ENCODE results near the gene SLC12A7.

Gene SLC12A7

DNA sequence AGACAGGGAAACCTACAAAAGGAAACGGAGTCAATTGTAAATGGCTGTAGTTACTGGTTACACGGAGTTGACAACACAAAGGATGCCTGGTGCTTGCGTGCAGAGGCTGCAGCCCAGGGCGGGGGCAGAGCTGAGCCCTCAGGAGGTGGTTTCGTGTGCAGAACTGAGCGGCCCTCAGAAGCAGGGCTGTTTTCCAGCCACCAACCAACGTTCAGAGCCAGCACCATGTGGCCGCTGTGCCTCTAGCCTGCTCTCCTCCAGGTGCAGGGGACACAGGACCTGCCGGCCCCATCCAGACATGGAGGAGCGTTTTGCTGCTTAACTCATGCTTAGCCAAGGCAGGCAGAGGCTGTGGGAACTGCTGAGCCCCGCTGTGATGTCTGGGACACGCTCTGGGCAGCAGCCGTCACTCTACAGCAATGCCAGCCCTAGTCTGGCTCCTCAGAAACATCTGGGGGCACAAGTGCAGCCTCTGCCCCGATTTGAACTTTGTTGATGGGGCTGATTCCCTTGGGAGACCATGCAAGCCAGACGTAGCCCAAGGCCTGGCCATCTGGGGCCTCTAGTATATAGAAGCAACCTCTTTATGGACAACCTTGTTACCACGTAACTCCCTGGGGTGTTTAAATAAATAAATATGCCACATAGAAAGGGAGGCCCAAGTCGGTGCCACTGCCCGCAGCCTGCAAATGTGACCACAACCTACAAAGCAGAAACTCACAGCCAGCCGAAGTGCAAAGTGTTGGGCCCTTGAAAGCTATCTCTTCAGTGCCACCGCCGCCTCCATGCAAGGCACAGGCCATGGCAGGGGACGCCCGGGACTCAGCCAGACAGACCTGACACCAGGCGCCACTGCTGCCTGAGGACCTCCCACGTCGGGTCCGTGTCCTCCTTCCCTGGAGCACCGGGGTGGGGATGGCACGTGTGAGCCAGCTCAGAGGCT lies 61.2 kb downstream of the SLC12A7 start:
- no peak for DNase-seq (ENCODE audit: low read depth)

DNA sequence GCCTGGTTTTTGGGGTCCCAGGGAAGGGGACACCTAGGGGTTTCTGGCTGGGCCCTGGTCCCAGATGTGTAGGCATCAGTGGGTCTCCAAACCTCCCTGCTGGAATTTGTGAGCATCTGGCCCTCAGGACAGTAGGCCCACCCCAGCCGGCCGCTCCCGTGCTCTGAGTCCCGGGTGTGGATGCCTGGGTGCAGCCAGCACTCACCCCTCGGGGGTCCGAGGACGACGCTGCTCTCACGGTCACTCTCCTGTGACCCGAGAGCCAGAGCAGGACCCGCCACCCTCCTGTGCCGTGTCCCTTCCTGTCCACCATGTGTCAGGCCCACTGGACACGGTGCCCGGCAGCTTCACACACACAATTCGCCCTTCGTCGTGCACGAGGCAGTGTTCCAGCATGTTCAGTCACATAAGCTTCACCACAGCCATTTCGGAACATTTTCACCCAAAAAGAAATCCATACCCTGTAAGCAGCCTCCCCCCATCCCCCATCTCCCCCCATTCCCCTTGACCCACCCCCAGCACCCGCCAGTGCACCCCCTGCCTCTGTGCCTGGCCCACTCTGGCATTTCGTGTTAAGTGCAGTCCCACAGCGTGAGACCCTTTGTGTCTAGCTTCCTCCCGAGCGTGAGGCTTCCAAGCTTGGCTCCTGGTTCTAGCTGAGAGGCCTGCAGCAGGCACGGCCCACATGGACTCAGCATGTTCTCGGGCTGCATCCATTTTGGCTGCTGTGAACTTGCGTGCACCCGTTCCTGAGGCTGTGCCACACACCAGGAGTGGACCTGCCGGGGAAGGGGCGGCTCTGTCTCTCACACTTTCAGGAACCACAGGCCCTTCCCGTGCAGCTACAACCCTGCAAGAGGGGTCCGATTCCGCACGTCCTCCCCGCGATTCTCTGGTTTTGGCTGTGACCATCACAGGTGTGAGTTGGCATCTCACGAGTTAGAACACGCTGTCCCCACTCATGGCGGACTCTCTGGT lies 62.7 kb downstream of the SLC12A7 start:
- DNase-seq (ENCODE audit: low read depth): no peak

DNA sequence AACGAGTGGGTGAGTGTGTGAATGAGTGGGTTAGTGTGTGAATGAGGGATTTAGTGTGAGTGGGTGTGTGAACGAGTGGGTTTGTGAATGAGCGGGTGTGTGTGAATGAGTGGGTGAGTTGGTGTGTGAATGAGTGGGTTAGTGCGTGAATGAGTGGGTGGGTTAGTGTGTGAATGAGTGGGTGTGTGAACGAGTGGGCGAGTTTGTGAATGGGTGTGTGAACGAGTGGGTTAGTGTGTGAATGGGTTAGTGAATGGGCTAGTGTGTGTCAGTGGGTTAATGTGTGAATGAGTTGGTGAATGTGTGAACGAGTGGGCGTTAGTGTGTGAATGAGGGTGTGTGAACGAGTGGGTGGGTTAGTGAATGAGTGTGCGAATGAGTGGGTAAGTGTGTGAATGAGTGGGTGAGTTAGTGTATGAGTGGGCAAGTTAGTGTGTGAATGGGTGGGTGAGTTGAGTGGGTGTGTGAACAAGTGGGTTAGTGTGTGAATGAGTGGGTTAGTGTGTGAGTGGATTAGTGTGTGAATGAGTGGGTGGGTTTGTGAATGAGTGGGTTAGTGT lies 63.6 kb downstream of the SLC12A7 start:
- DNase-seq (ENCODE audit: low read depth): no peak

DNA sequence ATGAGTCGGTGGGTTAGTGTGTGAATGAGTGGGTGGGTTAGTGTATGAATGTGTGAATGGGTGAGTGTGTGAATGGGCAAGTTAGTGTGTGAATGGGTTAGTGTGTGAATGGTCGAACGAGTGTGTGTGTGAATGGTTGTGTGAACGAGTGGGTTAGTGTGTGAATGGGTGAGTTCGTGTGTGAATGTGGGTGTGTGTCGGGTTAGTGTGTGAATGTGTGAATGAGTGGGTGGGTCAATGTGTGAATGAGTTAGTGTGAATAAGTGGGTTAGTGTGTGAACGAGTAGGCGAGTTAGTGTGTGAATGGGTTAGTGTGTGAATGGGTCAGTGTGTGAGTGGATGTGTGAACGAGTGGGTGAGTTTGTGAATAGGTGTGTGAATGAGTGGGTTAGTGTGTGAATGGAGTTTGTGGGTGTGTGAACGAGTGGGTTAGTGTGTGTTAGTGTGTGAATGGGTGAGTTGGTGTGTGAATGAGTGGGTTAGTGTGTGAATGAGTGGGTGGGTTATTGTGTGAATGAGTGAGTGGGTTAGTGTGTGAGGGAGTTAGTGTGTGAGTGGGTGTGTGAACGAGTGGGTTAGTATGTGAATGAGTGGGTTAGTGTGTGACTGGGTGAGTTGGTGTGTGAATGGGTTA lies 64.4 kb downstream of the SLC12A7 start:
- DNase-seq (ENCODE audit: low read depth): no peak

DNA sequence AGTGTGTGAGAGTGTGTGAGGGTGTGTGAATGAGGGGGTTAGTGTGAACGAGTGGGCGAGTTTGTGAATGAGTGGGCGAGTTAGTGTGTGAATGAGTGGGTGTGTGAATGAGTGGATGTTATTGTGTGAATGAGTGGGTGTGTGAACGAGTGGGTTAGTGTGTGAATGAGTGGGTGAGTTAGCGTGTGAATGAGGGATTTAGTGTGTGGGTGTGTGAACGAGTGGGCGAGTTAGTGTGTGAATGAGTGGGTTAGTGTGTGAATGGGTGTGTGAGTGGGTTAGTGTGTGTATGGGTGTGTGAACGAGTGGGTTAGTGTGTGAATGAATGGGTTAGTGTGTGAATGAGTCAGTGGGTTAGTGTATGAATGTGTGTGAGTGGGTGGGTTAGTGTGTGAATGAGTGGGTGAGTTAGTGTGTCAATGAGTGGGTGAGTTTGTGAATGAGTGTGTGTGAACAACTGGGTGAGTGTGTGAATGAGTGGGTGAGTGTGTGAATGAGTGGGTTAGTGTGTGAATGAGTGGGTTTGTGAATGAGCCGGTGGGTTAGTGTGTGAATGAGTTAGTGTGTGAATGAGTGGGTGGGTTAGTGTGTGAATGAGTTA lies 65.8 kb downstream of the SLC12A7 start:
- no peak for DNase-seq (ENCODE audit: low read depth)

DNA sequence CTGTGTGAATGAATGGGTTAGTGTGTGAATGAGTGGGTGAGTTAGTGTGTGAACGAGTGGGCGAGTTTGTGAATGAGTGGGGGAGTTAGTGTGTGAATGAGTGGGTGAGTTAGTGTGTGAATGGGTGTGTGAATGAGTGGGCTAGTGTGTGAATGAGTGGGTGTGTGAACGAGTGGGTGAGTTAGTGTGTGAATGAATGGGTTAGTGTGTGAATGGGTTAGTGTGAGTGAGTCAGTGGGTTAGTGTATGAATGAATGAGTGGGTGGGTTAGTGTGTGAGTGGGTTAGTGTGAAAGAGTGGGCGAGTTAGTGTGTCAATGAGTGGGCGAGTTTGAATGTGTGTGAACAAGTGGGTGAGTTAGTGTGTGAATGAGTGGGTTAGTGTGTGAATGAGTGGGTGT lies 67.7 kb downstream of the SLC12A7 start:
- no peak for DNase-seq (ENCODE audit: low read depth)

DNA sequence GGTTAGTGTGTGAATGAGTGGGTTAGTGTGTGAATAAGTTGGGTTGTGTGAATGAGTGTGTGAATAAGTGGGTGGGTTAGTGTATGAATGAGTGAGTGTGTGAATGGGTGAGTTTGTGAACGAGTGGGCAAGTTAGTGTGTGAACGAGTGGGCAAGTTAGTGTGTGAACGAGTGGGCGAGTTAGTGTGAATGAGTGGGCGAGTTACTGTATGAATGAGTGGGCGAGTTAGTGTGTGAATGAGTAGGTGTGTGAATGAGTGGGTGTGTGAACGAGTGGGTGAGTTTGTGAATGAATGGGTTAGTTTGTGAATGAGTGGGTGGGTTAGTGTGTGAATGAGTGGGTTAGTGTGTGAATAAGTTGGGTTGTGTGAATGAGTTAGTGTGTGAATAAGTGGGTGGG lies 68.5 kb downstream of the SLC12A7 start:
- DNase-seq (ENCODE audit: low read depth): no peak

DNA sequence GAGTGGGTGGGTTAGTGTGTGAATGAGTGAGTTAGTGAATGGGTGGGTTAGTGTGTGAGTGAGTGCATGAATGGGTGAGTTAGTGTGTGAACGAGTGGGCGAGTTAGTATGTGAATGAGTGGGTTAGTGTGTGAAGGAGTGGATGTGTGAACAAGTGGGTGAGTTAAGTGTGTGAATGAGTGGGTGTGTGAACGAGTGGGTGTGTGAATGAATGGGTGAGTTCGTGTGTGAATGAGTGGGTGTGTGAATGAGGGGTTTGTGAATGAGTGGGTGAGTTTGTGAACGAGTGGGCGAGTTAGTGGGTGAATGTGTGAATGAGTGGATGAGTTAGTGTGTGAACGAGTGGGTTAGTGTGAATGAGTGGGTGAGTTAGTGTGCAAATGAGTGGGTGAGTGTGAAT lies 69.2 kb downstream of the SLC12A7 start:
- DNase-seq (ENCODE audit: low read depth): no peak

DNA sequence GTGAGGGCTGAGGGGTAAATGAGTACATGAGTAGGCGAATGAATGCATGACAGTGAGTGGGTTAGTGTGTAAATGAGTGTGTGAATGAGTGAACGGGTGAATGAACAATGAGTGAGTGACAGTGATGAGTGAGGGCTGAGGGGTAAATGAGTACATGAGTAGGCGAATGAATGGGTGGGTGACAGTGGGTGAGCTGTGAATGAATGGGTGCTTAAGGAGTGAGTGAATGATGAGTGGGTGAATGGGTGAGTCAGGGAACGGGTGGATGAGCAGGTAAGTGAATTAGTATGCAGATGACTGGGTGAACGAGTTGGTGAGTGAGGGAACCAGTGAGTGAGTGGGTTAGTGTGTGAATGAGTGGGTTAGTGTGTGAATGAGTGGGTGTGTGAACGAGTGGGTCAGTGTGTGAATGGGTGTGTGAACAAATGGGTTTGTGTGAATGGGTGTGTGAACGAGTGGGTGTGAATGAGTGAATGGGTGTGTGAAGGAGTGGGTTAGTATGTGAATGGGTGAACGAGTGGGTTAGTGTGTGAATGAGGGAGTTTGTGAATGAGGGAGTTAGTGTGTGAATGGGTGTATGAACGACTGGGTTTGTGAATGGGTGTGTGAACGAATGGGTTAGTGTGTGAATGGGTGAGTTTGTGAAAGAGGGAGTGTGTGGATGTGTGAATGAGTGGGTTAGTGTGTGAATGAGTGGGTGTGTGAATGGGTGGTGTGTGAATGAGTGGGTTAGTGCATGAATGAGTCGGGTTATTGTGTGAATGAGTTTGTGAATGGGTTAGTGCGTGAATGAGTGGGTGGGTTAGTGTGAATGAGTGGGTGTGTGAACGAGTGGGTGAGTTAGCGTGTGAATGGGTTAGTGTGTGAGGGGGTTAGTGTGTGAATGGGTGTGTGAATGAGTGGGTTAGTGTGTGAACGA lies 70.4 kb downstream of the SLC12A7 start:
- DNase-seq (ENCODE audit: low read depth): no peak

DNA sequence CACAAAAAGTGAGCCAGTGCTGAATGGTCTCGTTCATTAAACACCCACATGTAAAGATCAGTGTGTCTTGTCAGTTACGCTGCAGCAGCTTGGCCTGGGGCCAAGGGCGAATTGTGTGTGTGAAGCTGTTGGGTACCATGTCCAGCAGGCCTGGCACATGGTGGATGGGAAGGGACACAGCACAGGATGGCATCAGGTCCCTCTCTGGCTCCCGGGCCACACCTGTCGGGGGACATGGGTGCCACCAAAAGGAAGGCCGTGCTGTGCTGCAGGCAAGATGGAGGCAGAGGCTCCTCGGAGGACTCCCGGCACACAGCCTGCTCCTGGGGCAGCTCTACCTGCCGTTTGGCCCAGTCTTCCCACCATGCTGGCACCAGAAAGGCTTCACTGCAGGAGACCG lies 71.3 kb downstream of the SLC12A7 start:
- DNase-seq (ENCODE audit: low read depth): no peak

DNA sequence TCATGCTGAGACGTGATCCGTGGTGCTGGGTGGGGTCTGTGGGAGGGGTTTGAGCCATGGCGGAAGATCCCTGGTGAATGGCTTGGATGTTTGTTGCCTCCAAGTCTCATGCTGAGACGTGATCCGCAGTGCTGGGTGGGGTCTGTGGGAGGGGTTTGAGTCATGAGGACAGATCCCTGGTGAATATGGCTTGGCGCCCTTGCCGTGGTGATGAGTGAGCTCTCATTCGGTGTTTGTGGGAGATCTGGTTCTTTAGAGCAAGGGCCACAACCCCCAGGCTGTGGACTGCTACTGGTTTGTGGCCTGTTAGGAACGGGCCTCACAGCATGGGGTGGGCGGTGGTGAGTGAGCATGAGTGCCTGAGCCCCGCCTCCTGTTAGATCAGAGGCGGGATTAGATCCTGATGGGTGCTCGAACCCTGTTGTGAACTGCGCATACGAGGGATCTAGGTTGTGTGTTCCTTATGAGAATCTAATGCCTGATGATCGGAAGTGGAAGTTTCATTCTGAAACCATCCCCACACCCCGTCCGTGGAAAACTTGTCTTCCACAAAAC lies 72.1 kb downstream of the SLC12A7 start:
- no peak for DNase-seq (ENCODE audit: low read depth)

DNA sequence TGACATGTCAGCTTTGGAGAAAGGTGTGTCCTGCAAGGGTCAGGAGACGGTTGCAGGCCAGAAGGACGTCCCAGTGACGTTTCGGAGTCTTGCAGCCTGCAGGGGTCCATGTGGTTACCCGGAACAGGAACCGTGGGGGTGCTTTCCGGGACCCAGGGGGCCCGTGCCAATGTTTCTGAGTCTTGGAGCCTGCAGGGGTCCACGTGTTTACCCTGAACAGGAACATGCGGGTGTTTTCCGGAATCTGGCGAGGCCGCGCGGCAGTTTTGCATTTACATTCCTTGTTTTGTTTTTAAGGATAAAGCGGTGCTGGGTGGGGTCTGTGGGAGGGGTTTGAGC lies 72.7 kb downstream of the SLC12A7 start:
- DNase-seq (ENCODE audit: low read depth): no peak

DNA sequence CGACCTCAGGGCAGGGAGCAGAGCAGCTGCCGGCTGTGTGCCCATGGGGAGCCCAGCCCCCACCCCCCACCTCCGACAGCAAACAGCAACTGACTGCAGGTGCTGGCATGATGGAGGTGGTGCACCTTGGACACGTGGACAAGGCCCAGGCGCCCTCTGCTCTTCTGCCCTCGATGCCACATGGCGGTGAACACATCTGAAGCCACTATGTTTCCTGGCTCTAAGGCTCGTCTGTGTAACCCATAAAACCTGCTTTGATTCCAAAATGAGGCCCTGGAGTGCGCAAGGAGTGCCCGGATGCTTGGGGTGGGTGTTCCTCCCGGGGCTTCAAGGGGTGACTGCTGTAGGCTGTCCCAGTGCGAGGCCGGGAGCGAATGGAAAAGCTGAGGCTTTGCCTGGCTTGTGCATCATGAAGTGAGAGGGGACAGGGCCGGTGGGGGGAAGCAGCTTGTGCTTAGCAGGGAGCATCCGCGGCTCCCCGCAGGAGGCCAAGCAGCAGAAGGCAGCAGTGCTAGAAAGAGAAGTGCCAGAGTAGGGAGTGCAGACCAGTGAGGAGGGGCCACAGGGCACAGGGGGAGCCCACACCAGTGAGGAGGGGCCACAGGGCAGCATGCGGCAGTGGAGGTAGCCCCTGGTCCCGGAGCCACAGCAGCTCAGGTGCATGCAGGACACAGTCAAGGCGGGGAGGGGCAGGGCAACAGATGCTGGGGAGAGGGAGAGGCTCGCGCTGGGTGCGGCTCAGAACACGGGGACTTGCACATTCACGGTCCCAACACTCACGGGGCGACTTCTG lies 73.2 kb downstream of the SLC12A7 start:
- DNase-seq (ENCODE audit: low read depth): no peak

DNA sequence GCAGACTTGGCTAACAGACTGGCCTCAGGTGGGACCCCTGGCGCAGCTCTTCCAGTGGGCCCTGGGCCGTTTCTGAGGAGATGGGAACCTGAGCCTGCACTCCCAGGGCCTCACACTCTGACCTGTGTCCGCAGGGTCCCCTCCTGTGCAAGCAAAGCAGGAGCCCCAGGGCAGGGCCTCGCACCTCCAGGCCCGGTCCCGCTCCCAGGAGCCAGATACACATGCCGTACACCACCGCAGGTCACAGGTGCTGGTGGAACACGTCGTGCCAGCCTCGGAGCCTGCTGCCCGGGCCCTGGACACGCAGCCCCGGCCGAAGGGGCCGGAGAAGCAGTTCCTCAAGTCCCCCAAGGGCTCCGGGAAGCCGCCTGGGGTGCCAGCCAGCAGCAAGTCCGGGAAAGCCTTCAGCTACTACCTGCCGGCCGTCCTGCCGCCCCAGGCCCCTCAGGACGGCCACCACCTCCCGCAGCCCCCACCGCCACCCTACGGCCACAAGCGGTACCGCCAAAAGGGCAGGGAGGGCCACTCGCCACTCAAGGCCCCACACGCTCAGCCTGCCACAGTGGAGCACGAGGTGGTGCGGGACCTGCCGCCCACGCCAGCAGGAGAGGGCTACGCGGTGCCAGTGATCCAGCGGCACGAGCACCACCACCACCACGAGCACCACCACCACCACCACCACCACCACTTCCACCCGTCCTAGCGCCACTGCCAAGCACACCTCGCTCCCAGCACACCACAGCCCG lies 74.0 kb downstream of the SLC12A7 start:
- no peak for DNase-seq (ENCODE audit: low read depth)

DNA sequence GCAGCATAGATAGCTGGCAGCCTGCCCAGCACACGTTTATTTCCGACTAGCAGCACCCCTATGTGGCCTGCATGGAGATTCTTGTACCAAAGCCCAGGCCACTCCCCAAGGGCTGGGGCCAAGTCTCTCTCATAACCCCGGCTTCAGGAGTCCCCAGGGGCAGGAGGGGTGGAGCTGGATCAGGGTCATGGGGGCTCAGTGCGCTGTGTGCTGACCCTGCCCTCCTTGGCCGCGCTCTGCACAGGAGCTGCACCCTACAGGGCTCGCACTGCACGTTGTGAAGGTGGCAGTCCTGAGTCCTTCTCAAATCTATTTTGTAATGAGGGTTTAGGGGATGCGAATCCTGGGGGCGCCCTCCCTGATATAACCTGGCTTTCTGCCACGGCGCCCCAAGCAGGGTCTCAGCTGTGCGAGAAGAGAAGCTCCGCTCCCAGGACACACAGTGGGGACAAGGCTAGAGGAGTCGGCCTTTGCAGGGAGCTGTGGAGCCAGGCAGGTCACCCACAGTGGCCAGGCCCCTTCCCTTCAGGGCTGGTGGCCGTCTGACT lies 74.7 kb downstream of the SLC12A7 start:
- DNase-seq (ENCODE audit: low read depth): no peak

DNA sequence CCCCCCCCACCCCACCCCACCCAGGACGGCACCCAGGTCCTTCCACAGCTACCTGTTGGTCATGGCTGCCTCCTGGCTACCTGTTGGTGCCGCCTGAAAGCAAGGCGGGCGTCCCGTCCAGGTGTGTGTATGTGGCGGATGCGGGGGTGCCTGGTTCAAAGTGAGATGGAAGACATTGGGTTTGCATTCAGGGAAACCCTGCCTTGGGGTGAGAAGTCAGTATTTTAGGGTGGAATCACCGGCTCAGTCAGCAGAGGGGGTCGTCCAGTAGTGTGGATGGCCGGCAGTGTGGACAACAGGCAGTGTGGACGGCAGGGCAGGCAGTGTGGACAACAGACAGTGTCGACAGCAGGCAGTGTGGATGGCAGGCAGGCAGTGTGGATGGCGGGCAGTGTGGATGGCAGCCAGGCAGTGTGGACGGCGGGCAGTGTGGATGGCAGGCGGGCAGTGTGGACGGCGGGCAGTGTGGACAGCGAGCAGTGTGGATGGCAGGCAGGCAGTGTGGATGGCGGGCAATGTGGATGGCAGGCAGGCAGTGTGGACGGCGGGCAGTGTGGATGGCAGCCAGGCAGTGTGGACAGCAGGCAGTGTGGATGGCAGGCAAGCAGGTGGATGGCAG lies 75.2 kb downstream of the SLC12A7 start:
- DNase-seq (ENCODE audit: low read depth): no peak

DNA sequence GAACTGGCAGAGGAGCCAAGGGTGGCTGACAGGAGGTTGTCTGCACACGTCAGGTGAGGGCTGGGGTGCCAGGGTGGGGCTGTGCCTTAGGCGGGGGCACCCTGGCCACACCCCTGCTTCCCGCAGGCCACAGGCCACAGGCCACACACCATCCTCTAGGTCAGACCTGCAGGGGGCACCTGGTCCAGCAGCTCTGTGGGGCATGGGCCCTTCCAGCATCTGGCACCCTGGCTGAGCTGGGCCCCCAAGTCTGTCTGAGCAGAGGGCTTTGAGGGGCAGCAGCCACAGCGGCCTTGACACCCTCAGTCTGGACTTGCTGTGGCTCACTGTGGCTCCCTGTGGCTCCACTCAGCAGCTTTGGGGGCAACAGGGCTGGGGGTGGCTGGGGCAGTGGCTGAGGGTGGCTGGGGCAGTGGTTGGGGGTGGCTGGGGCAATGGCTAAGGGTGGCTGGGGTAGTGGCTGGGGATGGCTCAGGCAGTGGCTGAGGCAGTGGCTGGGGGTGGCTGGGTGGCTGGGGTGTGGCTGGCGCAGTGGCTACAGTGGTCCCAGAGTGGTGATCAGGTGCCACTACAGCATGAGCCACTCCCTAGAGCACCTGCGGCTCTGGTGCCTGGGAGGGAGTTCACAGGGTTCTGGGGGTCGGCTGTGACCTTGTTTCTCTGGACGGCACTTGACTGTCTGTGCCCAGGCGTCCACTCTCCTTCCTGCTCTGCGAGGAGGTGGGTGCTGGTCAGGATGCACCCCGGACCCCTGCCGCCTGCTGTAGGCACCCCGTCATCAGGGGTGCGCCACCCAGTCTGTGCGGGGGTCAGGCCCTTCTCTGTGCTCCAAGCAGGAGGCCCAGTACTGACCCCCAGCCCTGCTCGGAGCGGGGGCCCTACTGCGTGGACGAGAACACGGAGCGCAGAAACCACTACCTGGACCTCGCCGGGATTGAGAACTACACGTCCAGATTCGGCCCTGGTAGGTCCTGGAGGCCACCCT lies 76.2 kb downstream of the SLC12A7 start:
- DNase-seq (ENCODE audit: low read depth): no peak

All from activated T-cell treated with anti-CD3 and anti-CD28 coated beads for 1 hour (primary cell).